Ectodermal cell (in vitro differentiated cells): ENCODE results near the gene NCOA3.

Source experiments
- H3K27ac ChIP-seq: 2 replicates; pipeline ENCODE4 v1.7.0; 2013; ENCODE audit warnings: mild to moderate bottlenecking, low read depth, low read length; ENCODE audit not compliant: insufficient read depth, poor library complexity, severe bottlenecking
- H3K27me3 ChIP-seq: 2 replicates; pipeline ENCODE4 v1.7.0; 2013; ENCODE audit warnings: mild to moderate bottlenecking, low read length; ENCODE audit not compliant: insufficient read depth, control insufficient read depth, poor library complexity, severe bottlenecking
- H3K36me3 ChIP-seq: one replicate; pipeline ENCODE4 v1.7.0; 2013; ENCODE audit warnings: low read length; ENCODE audit not compliant: control insufficient read depth, insufficient read depth
- H3K4me1 ChIP-seq: one replicate; pipeline ENCODE4 v1.7.0; 2013; ENCODE audit warnings: low read length; ENCODE audit not compliant: control insufficient read depth, insufficient read depth
- H3K4me3 ChIP-seq: 2 replicates; pipeline ENCODE4 v1.7.0; 2013; ENCODE audit warnings: low read depth, low read length, control low read depth; ENCODE audit not compliant: insufficient read depth
- H3K9me3 ChIP-seq: 2 replicates; pipeline ENCODE4 v1.7.0; 2013; ENCODE audit warnings: mild to moderate bottlenecking, low read length, moderate library complexity; ENCODE audit not compliant: control insufficient read depth
- WGBS, 2 experiments: methylation state at CpG; one replicate each; pipeline ENCODE4 v1.1.7; 2013; ENCODE audit warnings: missing lambda C conversion rate in 2 of 2; 5-methylcytosine and 5-hydroxymethylcytosine counted together

The NCOA3 gene

DNA sequence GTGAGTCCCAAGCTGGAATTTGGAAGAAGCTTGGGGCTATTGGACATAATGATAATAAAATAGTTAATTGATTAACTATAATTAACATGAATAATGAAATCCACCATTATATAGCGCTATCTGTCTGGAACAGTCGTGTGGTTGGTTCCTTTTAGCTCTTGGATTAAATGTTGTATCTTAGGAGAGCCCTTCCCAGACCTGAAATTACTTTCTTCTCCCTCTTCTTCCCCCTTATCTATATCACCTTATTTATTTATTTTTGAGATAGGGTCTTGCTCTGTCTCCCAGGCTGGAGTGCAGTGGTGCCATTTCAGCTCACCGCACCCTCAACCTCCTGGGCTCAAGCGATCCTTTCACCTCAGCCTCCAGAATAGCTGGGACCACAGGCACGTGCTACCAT is 64.6 kb downstream of the NCOA3 start:
- Histone ChIP-seq H3K4me3 (no peak overlapping the region), H3K27me3 (no peaks in the 10 kb centered on the region), H3K27ac (no peak overlapping the region), H3K36me3 (peaks cover 4% of the 10 kb centered on the region), H3K4me1 (no peaks in the 10 kb centered on the region), H3K9me3 (no peaks in the 10 kb centered on the region)
- 97 to 98% methylated on average over 5 of the region's 5 CpGs for WGBS, 2 experiments

GRCh38 chr20:47568019-47568418 is 66.3 kb downstream of the NCOA3 start:
- no peaks in the 10 kb centered on the region for H3K9me3 ChIP-seq
- peaks cover 2% of the 10 kb centered on the region for H3K4me1 ChIP-seq
- no peak overlapping the region for H3K4me3 ChIP-seq
- H3K36me3 ChIP-seq: peaks cover 4% of the 10 kb centered on the region
- WGBS, 2 experiments: 88 to 97% methylated on average over 2 of the region's 2 CpGs
- no peaks in the 10 kb centered on the region for H3K27me3 ChIP-seq
- no peak overlapping the region for H3K27ac ChIP-seq

- 81 to 84% methylated on average over 5 of the region's 6 CpGs for WGBS, 2 experiments
- Histone ChIP-seq H3K36me3 (peaks cover 4% of the 10 kb centered on the region), H3K4me1 (peaks cover 9% of the 10 kb centered on the region), H3K27ac (no peak overlapping the region), H3K27me3 (no peaks in the 10 kb centered on the region), H3K9me3 (no peaks in the 10 kb centered on the region), H3K4me3 (no peak overlapping the region)
These were observed 67.2 kb downstream of the NCOA3 start for GRCh38 chr20:47568837-47569410.

- H3K27ac ChIP-seq: no peak overlapping the region
- H3K27me3 ChIP-seq: no peaks in the 10 kb centered on the region
- 95 to 98% methylated on average over 2 of the region's 2 CpGs for WGBS, 2 experiments
- peaks cover 13% of the 10 kb centered on the region for H3K4me1 ChIP-seq
- H3K4me3 ChIP-seq: no peak overlapping the region
- H3K36me3 ChIP-seq: peaks cover 4% of the 10 kb centered on the region
- H3K9me3 ChIP-seq: no peaks in the 10 kb centered on the region
These were observed 69.7 kb downstream of the NCOA3 start for GRCh38 chr20:47571426-47571825.

- Histone ChIP-seq H3K27ac (no peak overlapping the region), H3K27me3 (no peaks in the 10 kb centered on the region), H3K9me3 (no peaks in the 10 kb centered on the region), H3K4me1 (peaks cover 19% of the 10 kb centered on the region), H3K36me3 (peaks cover 4% of the 10 kb centered on the region), H3K4me3 (no peak overlapping the region)
- 91 to 97% methylated on average over 6 of the region's 6 CpGs for WGBS, 2 experiments
These were observed 70.5 kb downstream of the NCOA3 start for GRCh38 chr20:47572105-47572729.

GRCh38 chr20:47573559-47573958 is 71.9 kb downstream of the NCOA3 start:
- H3K4me1 ChIP-seq: peaks cover 19% of the 10 kb centered on the region
- H3K9me3 ChIP-seq: no peaks in the 10 kb centered on the region
- no peak overlapping the region for H3K4me3 ChIP-seq
- H3K27me3 ChIP-seq: no peaks in the 10 kb centered on the region
- no peak overlapping the region for H3K27ac ChIP-seq
- peaks cover 4% of the 10 kb centered on the region for H3K36me3 ChIP-seq
- 54% methylated on average over 3 of the region's 3 CpGs for WGBS, 2 experiments

DNA sequence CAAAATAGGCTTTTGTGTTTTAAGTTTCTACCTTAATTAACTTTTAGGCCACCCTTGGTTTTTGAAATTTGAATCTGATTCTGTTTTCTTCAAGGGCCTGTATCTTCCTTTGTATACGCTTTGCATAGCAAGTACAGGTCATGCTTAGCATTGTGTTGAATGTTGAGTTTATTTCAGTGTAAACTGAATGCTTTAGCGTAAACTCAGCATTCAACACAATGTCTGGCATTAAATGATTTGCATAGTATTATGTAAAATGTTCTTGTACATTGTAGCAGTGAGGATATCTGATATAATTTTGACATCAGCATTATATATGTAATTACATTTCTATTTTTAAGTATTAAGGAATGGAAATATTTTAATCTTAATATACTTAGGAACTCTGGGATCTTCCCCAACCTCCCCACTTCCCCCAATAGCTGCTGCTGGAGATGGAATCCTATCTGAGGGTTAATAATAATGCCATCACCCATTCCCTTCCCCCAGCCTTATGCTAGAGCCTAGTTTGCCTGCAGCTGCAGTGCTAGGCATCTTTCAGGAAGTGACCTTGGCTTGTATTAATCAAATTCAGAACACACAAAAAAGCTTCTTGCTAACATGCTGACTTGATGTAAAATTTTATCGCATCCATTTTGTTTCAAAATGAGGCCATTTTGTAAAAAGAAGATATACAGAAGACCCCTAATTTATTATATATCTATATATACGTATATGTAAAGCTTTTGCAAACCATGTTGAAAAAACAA is 73.1 kb downstream of the NCOA3 start:
- Histone ChIP-seq H3K36me3 (peaks cover 4% of the 10 kb centered on the region), H3K27ac (no peak overlapping the region), H3K4me3 (no peak overlapping the region), H3K4me1 (peaks cover 19% of the 10 kb centered on the region), H3K9me3 (no peaks in the 10 kb centered on the region), H3K27me3 (no peaks in the 10 kb centered on the region)
- WGBS, 2 experiments: 83 to 96% methylated on average over 2 to 3 of the region's 4 CpGs

- 14 to 33% methylated on average over 4 of the region's 4 CpGs for WGBS, 2 experiments
These were observed 74.9 kb downstream of the NCOA3 start for GRCh38 chr20:47576516-47577033.

DNA sequence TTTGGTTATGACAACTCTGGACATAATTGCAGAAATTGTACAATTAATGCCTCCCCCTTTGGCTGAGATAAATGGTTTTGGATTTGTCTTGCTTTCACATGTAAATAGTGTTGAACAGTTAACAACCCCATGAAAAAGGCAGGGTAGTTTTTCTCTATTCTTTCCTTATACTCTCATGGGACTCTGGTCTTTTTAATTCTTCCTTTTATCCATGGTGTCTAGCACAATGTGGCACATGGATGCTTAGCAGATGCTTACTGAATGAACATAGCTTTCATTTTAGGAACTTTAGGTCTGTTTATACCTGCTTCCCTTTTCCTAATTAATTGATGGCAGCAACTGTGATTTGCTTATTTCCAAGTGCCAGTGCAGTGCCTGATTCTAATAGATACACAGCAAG is 75.6 kb downstream of the NCOA3 start:
- Histone ChIP-seq H3K4me3 (no peak overlapping the region), H3K27me3 (no peaks in the 10 kb centered on the region), H3K27ac (no peak overlapping the region), H3K4me1 (peaks cover 19% of the 10 kb centered on the region), H3K9me3 (no peaks in the 10 kb centered on the region), H3K36me3 (no peaks in the 10 kb centered on the region)

More at GRCh38 chr20:47576516-47577033, 74.9 kb downstream of the NCOA3 start:
- Histone ChIP-seq H3K4me1 (peaks cover 19% of the 10 kb centered on the region), H3K36me3 (no peaks in the 10 kb centered on the region), H3K9me3 (no peaks in the 10 kb centered on the region), H3K27me3 (no peaks in the 10 kb centered on the region), H3K4me3 (no peak overlapping the region), H3K27ac (peak overlapping the region; percentile 50)

DNA sequence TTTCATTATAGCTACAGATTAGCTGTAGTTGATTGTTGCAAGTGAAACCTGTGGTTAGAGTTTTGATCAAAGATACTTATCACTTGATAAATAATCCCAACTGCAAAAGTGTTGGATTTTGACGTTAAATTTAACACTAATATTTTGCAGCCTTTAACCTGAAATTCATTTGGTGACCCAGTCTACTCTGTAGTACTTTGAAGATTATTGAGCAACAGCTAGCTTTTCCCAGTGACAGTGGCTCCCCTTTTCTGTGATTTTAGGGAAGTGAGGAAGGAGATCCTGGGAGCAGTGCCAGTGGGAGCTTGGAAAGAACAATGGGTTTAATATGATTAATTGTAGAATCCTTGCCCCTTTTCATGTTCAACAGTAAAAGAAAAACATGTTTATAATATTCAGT is 76.9 kb downstream of the NCOA3 start:
- Histone ChIP-seq H3K4me1 (peaks cover 12% of the 10 kb centered on the region), H3K27me3 (no peaks in the 10 kb centered on the region), H3K36me3 (no peaks in the 10 kb centered on the region), H3K9me3 (no peaks in the 10 kb centered on the region), H3K27ac (no peak overlapping the region), H3K4me3 (no peak overlapping the region)
- WGBS, 2 experiments: 89 to 93% methylated on average over 1 of the region's 1 CpG
